B cell (primary cell): ENCODE measurements around the gene SIT1. TPM values are rescaled to one million over a fixed set of nuclear protein-coding genes. Genes with fewer than 3 reads are reported as not detected.

ENCODE experiments used
- ATAC-seq: fragments of 200-7000 bp; cut with Tn5 transposase; one replicate; pipeline ENCODE4 v1.10.0; 2021; ENCODE audit warnings: low read depth, mild to moderate bottlenecking, moderate number of reproducible peaks, moderate library complexity
- CTCF ChIA-PET: fragments of 350-600 bp; sonication (Branson Sonifier 250); formaldehyde crosslinking; loops from one replicate; lab custom pipeline; 2021; ENCODE audit warnings: antibody characterized with exemption, inconsistent platforms; lab: Charles Lee
- POLR2A ChIA-PET: fragments of 350-600 bp; sonication (Branson Sonifier 250); formaldehyde crosslinking; loops from one replicate; lab custom pipeline; 2021; ENCODE audit warnings: antibody characterized with exemption; lab: Charles Lee
- DNase-seq: peaks from one replicate; pipeline ENCODE4 v3.0.0; 2013
- H2AFZ ChIP-seq: 2 replicates; pipeline ENCODE4 v1.6.1; 2012; ENCODE audit warnings: mild to moderate bottlenecking, low read depth, low read length; ENCODE audit not compliant: insufficient read depth, poor library complexity, severe bottlenecking
- H3K27ac ChIP-seq, 2 donors: 1 replicate in 1 of 2; 2 replicates in 1 of 2; pipeline ENCODE4 v1.5.1; 2012 to 2013; ENCODE audit warnings: low read length in 2 of 2, mild to moderate bottlenecking in 2 of 2, moderate library complexity in 1 of 2
- H3K27me3 ChIP-seq, 4 experiments: fragments of 200-600 bp in 1 of 4; sonication (generic) in 1 of 4; replicated peaks in 1 of 4; 1 replicate in 2 of 4; 2 replicates in 2 of 4; pipeline versions ENCODE4 v1.6.1 to v1.7.0; 2013 to 2016; ENCODE audit warnings: low read length in 3 of 4, mild to moderate bottlenecking in 2 of 4, mixed read lengths in 1 of 4, moderate library complexity in 1 of 4; ENCODE audit not compliant: insufficient read depth in 4 of 4, control insufficient read depth in 3 of 4; ENCODE audit errors: control extremely low read depth in 1 of 4
- H3K36me3 ChIP-seq, 2 experiments: replicated peaks in 1 of 2; 1 replicate in 1 of 2; 2 replicates in 1 of 2; pipeline versions ENCODE4 v1.6.1 to v1.7.1; 2013; ENCODE audit warnings: low read length in 1 of 2; ENCODE audit not compliant: insufficient read depth in 2 of 2, control insufficient read depth in 1 of 2; ENCODE audit errors: control extremely low read depth in 1 of 2, extremely low read depth in 1 of 2
- H3K4me1 ChIP-seq, 2 donors: fragments of 200-600 bp in 1 of 2; sonication (generic) in 1 of 2; 1 replicate in 1 of 2; 2 replicates in 1 of 2; pipeline versions ENCODE4 v1.5.1 to v1.6.1; 2013 to 2017; ENCODE audit warnings: low read length in 2 of 2; ENCODE audit not compliant: control insufficient read depth in 2 of 2, insufficient read depth in 2 of 2
- H3K4me2 ChIP-seq: replicated peaks from 2 replicates; pipeline ENCODE3; 2012; ENCODE audit warnings: mild to moderate bottlenecking, low read depth, low read length; ENCODE audit not compliant: poor library complexity, severe bottlenecking
- H3K4me3 ChIP-seq, 5 experiments: fragments of 200-600 bp in 1 of 5; sonication (generic) in 1 of 5; 1 replicate in 3 of 5; 2 replicates in 2 of 5; pipeline versions ENCODE4 v1.5.1 to v1.7.0; 2011 to 2016; ENCODE audit warnings: low read length in 4 of 5, mild to moderate bottlenecking in 4 of 5, low read depth in 2 of 5, control low read depth in 1 of 5, moderate library complexity in 1 of 5; ENCODE audit not compliant: insufficient read depth in 1 of 5; ENCODE audit errors: control extremely low read depth in 1 of 5, extremely low read depth in 1 of 5
- H3K79me2 ChIP-seq: fragments of 200-600 bp; sonication (generic); one replicate; pipeline ENCODE4 v1.6.0; 2016; ENCODE audit warnings: low read length; ENCODE audit not compliant: control insufficient read depth, insufficient read depth
- H3K9ac ChIP-seq: fragments of 200-600 bp; sonication (generic); 2 replicates; pipeline ENCODE4 v1.6.1; 2017; ENCODE audit warnings: mild to moderate bottlenecking, low read length, moderate library complexity
- H3K9me3 ChIP-seq, 3 donors: one replicate each; pipeline versions ENCODE4 v1.6.1 to v1.7.1; 2013; ENCODE audit warnings: low read length in 2 of 3; ENCODE audit not compliant: control insufficient read depth in 2 of 3, insufficient read depth in 1 of 3; ENCODE audit errors: control extremely low read depth in 1 of 3
- H4K20me1 ChIP-seq: 2 replicates; pipeline ENCODE4 v1.6.0; 2012; ENCODE audit warnings: mild to moderate bottlenecking, low read length; ENCODE audit not compliant: insufficient read depth, control insufficient read depth, poor library complexity, severe bottlenecking
- H3K27ac Mint-ChIP-seq: one replicate; pipeline ENCODE4 v1.8.0; 2021; ENCODE audit warnings: mixed read lengths
- H3K27me3 Mint-ChIP-seq: one replicate; pipeline ENCODE4 v1.8.0; 2021; ENCODE audit warnings: mixed read lengths
- H3K4me1 Mint-ChIP-seq: one replicate; pipeline ENCODE4 v1.8.0; 2021; ENCODE audit warnings: mixed read lengths
- H3K4me3 Mint-ChIP-seq: one replicate; pipeline ENCODE4 v1.8.0; 2021; ENCODE audit warnings: mixed read lengths
- H3K9me3 Mint-ChIP-seq: one replicate; pipeline ENCODE4 v1.8.0; 2022; ENCODE audit warnings: mixed read lengths; ENCODE audit not compliant: insufficient read depth
- CTCF ChIP-seq: fragments of 200-600 bp; IDR thresholded peaks from one replicate; pipeline ENCODE4 v1.8.0; 2022; ENCODE audit warnings: antibody characterized with exemption, mild to moderate bottlenecking
- EZH2 ChIP-seq: IDR thresholded peaks from 2 replicates; pipeline ENCODE4 v1.6.1; 2012; ENCODE audit warnings: borderline replicate concordance, low read depth, mild to moderate bottlenecking, moderate library complexity, low read length; ENCODE audit not compliant: insufficient read depth, poor library complexity, severe bottlenecking
- WGBS: methylation state at CpG from one replicate; pipeline ENCODE4 v1.1.5; 2013; ENCODE audit warnings: missing lambda C conversion rate; ENCODE audit not compliant: insufficient coverage; 5-methylcytosine and 5-hydroxymethylcytosine counted together
- intact Hi-C: fragments of 100-400 bp; cut with micrococcal nuclease; formaldehyde crosslinking; loops from one replicate; pipeline ENCODE4 v1.10.0; 2022
- polyA plus RNA-seq: library from polyadenylated mRNA; depleted of rRNA; stranded (reverse); fragments of >200 nt; gene quantifications from 2 replicates; pipeline ENCODE4 v1.2.3, GENCODE V29; 2012
- total RNA-seq, 2 donors: library from RNA; stranded (reverse); fragments of 120-200 nt in 1 of 2; gene quantifications; 1 replicate in 1 of 2; 2 replicates in 1 of 2; pipeline versions ENCODE4 v1.2.3 to v1.2.4, GENCODE V29; 2013 to 2022

Gene SIT1
- total and polyA plus RNA-seq, 2 donors (not counting 1 experiment from before 2014, with no cell fraction given): 37.1 to 38.5 TPM

GRCh38 chr9:35685506-35685905 lies 34.8 kb upstream of the SIT1 start:
- DNase-seq (no peak), ATAC-seq (no peak)
- Mint-ChIP-seq H3K4me1 (peaks cover 14% of the 10 kb centered on the region), H3K27me3 (no peaks in the 10 kb centered on the region), H3K9me3 (no peaks in the 10 kb centered on the region), H3K27ac (no peak overlapping the region), H3K4me3 (no peak overlapping the region)
- no peaks in the 10 kb centered on the region for H3K27me3 ChIP-seq
- TF ChIP-seq EZH2 (no peak), CTCF (no peak)
- no peaks in the 10 kb centered on the region for H3K9me3 ChIP-seq
- WGBS: 96% methylated on average over 13 of the region's 13 CpGs
- no peak overlapping the region for H3K9ac ChIP-seq
- H2AFZ ChIP-seq: no peak overlapping the region
- no peaks in the 10 kb centered on the region for H4K20me1 ChIP-seq
- intact Hi-C loops: no loop called here
- no peaks in the 10 kb centered on the region for H3K36me3 ChIP-seq
- POLR2A ChIA-PET: interaction anchor here (0.6 kb wide), 1 partner anchor 31 kb away, joined by 6 read pairs; no protein-coding TSS in a partner anchor
- CTCF ChIA-PET: interaction anchor here (7.6 kb wide), 1 partner anchor 9 kb away, joined by 82 read pairs; no protein-coding TSS in a partner anchor
- H3K4me2 ChIP-seq: no peak overlapping the region
- H3K27ac ChIP-seq: no peak overlapping the region
- no peak overlapping the region for H3K4me3 ChIP-seq
- peaks cover 6 to 23% of the 10 kb centered on the region in 2 donors for H3K4me1 ChIP-seq
- H3K79me2 ChIP-seq: no peaks in the 10 kb centered on the region

GRCh38 chr9:35684921-35685320 lies 34.2 kb upstream of the SIT1 start:
- 97% methylated on average over 6 of the region's 10 CpGs for WGBS
- no peak for TF ChIP-seq EZH2
- no peak for TF ChIP-seq CTCF
- Histone ChIP-seq H3K9me3 (no peaks in the 10 kb centered on the region), H3K9ac (no peak overlapping the region), H3K4me2 (no peak overlapping the region), H3K27me3 (no peaks in the 10 kb centered on the region), H3K4me3 (no peak overlapping the region), H3K27ac (no peak overlapping the region), H2AFZ (no peak overlapping the region), H3K36me3 (no peaks in the 10 kb centered on the region), H4K20me1 (no peaks in the 10 kb centered on the region), H3K79me2 (no peaks in the 10 kb centered on the region), H3K4me1 (peaks cover 12 to 24% of the 10 kb centered on the region in 2 donors)
- CTCF ChIA-PET: interaction anchor here (7.6 kb wide), 1 partner anchor 10 kb away, joined by 82 read pairs; no protein-coding TSS in a partner anchor
- ATAC-seq (no peak), DNase-seq (no peak)
- Mint-ChIP-seq H3K27ac (no peak overlapping the region), H3K27me3 (no peaks in the 10 kb centered on the region), H3K9me3 (no peaks in the 10 kb centered on the region), H3K4me3 (no peak overlapping the region), H3K4me1 (peaks cover 20% of the 10 kb centered on the region)
- POLR2A ChIA-PET: interaction anchor here (0.6 kb wide), 1 partner anchor 31 kb away, joined by 6 read pairs; no protein-coding TSS in a partner anchor
- intact Hi-C loops: no loop called here
